G401 (cell line): ENCODE results near the gene LIX1. TPM values are rescaled to one million over a fixed set of nuclear protein-coding genes. Genes with fewer than 3 reads are reported as not detected.

Experiments
- DNase-seq: peaks from one replicate; pipeline ENCODE4 v3.0.0-alpha.2; 2015; ENCODE audit warnings: low spot score
- in situ Hi-C: cut with HindIII; loops from 2 replicates; pipeline ENCODE4 v1.10.0; 2016; ENCODE audit warnings: low sequenced_read_pairs, mixed read lengths
- total RNA-seq: library from RNA; depleted of rRNA; stranded (reverse); fragments of >200 nt; shearing (Covaris generic); gene quantifications from 2 replicates; pipeline ENCODE4 v1.2.3, GENCODE V29; 2014; rRNA removed

Gene LIX1
- total RNA-seq, 1 experiment from 2014 or later, result 1.0 TPM

DNA sequence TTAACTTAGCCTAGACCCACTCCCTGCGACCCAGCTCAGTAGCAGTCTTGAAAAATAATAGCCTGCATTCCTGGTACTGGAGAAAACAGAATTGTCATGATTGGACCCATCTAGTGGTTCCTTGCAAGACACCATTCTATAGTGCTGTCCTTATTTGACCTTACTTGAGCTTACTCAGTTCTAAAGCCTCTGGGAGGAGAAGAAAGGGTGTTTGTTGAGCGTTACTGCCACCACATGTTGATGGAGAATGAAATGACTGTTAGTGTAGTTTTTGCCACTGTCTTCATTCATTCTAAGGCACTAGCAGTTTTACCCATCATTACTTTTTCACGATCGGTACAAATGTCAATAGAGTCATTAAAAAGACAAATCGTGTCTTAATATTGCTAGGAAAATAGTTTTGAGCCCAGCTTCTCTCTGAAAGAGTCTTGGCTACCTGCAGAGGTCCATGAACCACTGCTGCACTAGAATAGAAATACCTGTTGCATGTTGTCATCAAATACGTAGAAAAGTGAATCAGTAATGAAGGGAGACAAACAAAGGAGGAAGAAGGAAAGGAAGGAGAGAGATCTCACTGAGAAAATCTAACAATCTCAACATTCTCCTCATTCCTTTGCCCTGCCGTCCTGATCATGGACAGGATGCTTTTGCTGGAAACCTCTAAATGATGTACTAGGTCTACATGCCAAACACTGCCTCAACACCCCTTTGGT, 96.0 kb downstream of the LIX1 start:
- in situ Hi-C loops, result no loop called here
- DNase-seq, result no peak

DNA sequence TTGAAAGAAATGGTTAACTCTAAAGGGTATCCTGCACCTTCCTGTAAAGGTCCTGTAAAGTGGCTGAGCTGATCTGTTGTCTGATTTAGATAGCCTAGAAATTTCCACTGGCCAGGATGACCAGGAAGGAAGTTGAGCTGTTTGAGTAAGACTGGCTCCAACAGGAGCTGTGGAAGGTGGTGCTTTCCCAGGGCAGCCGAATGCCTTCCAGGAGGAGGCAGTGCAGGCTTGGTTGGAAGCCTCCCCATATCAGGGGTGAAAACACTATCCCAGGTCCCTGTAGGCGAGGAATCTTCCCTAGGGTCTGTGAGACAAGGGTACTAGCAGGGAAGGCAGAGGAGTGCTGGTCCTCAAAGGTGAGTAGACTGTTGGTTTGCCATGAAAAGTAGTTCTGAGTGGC, 98.4 kb downstream of the LIX1 start:
- DNase-seq, result no peak
- in situ Hi-C loops, result no loop called here

DNA sequence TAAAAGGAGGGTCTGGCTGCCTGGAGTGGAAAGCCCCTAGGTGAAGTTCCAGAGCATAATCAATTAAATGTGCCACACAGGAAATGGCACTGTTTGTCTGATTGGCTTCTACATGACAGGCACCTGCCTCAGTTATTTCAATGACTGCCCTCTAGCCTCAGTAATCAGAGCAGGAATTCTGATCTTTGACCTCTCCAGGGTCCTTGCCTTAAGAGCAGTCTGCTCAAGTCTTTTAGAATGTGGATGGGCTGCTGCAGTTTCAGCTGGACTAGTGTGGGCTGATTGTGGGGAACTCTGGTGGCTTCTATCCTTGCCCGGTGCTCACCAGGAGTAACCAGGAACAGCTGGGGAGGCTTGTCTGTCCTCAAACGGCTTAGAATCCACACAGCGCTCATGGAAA, 98.9 kb downstream of the LIX1 start:
- DNase-seq, result no peak
- in situ Hi-C loops, result no loop called here

DNA sequence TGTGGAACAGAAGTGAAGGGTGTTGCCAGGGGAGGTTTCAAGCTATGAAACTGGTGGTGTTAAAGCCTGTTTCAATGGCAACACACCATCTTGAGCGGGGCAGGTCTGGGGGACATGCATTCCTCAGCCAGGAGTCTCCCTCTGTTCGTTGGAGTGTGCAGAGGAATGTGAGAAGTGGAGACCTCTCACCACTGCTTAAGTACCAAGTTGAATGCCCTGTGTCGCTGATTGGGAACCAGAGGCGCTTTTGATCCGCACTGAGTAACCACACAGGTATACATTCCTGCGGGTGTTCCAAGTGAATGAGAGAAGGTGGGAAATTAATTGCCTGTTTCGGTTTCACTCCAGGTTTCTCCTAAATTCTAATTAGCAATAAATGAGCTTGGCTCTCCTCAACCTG, 99.4 kb downstream of the LIX1 start:
- DNase-seq, result no peak
- in situ Hi-C loops, result no loop called here

Other genes starting within 250 kb of the LIX1 start
- gene LNPEP, start 206.5 kb downstream of the LIX1 start, total RNA-seq, result 8.7 and 16.6 TPM in 2 replicates
- gene RIOK2, start 40.6 kb upstream of the LIX1 start, total RNA-seq, result 20.4 and 34.6 TPM in 2 replicates